HepG2 (cell line): ENCODE measurements around the gene VWA3B. TPM values are rescaled to one million over a fixed set of nuclear protein-coding genes. Genes with fewer than 3 reads are reported as not detected.

Experiments
- ATAC-seq: fragments of 200-7000 bp; cut with Tn5 transposase; 3 replicates; pipeline ENCODE4 v1.9.1; 2020; ENCODE audit warnings: mild to moderate bottlenecking, moderate library complexity
- BruUV-seq: library from RNA; stranded (reverse); fragments of 400-500 nt; replicated peaks from 2 replicates; lab custom pipeline; 2021; lab: Mats Ljungman, UMichigan
- CTCF ChIA-PET: fragments of 300-600 bp; formaldehyde crosslinking; extraction: SDS; loops from one replicate; lab custom pipeline; 2021; ENCODE audit warnings: low total read pairs, inconsistent platforms, low intra/inter-chr PET ratio; lab: Yijun Ruan, JAX
- POLR2A ChIA-PET: fragments of 350-600 bp; sonication (Branson Sonifier 250); formaldehyde crosslinking; loops from one replicate; lab custom pipeline; 2020; ENCODE audit warnings: antibody characterized with exemption, inconsistent platforms; lab: Yijun Ruan, JAX
- DNase-seq: peaks from one replicate; pipeline ENCODE4 v3.0.0-alpha.2; 2015; ENCODE audit warnings: low spot score
- FAIRE-seq: peaks from 3 replicates; lab custom pipeline; 2011; peaks lifted over from hg19 to GRCh38; lab: Jason Lieb, UNC
- H2AFZ ChIP-seq: one replicate; pipeline ENCODE4 v1.6.1; 2011; ENCODE audit warnings: low read length, inconsistent platforms
- H3K27ac ChIP-seq: fragments of 300-600 bp; 3 replicates; pipeline ENCODE4 v1.8.0; 2011; ENCODE audit warnings: mixed run types, mild to moderate bottlenecking, mixed read lengths, low read length, inconsistent platforms; ENCODE audit not compliant: insufficient read depth; ENCODE audit errors: extremely low read length
- H3K27me3 ChIP-seq, 2 experiments: fragments of 200-600 bp in 1 of 2; 2 replicates in 1 of 2; 3 replicates in 1 of 2; pipeline versions ENCODE4 v1.6.0 to v1.8.0; 2011; ENCODE audit warnings: low read length in 2 of 2, mild to moderate bottlenecking in 2 of 2, moderate library complexity in 2 of 2, inconsistent platforms in 1 of 2; ENCODE audit not compliant: insufficient read depth in 2 of 2, control insufficient read depth in 1 of 2
- H3K36me3 ChIP-seq, 2 experiments: fragments of 200-600 bp in 1 of 2; replicated peaks in 1 of 2; 2 replicates in 1 of 2; 3 replicates in 1 of 2; pipeline versions ENCODE4 v1.5.1 to v1.8.0; 2011; ENCODE audit warnings: low read length in 2 of 2, inconsistent platforms in 1 of 2; ENCODE audit not compliant: insufficient read depth in 2 of 2, control insufficient read depth in 1 of 2
- H3K4me1 ChIP-seq: 2 replicates; pipeline ENCODE4 v1.5.1; 2012; ENCODE audit warnings: low read length, inconsistent platforms; ENCODE audit not compliant: insufficient read depth
- H3K4me2 ChIP-seq: 2 replicates; pipeline ENCODE4 v1.6.0; 2011; ENCODE audit warnings: low read depth, low read length, inconsistent platforms
- H3K4me3 ChIP-seq, 3 experiments: fragments of 200-600 bp in 1 of 3; sonication (generic), shearing (Covaris generic) in 1 of 3; replicated peaks in 1 of 3; 2 replicates each; pipeline ENCODE4 v1.5.1; 2011 to 2016; ENCODE audit warnings: low read length in 3 of 3, inconsistent platforms in 2 of 3, low read depth in 2 of 3, mild to moderate bottlenecking in 2 of 3, control low read depth in 1 of 3, mixed read lengths in 1 of 3; ENCODE audit not compliant: insufficient read depth in 1 of 3
- H3K79me2 ChIP-seq: one replicate; pipeline ENCODE4 v1.6.1; 2011; ENCODE audit warnings: low read length, inconsistent platforms; ENCODE audit not compliant: insufficient read depth
- H3K9ac ChIP-seq: 2 replicates; pipeline ENCODE4 v1.6.0; 2011; ENCODE audit warnings: mild to moderate bottlenecking, low read depth, low read length, inconsistent platforms; ENCODE audit not compliant: insufficient read depth
- H3K9me3 ChIP-seq: 2 replicates; pipeline ENCODE4 v1.5.1; 2012; ENCODE audit warnings: mild to moderate bottlenecking, low read length
- H4K20me1 ChIP-seq: 2 replicates; pipeline ENCODE4 v1.6.0; 2011; ENCODE audit warnings: inconsistent platforms, mild to moderate bottlenecking, low read length, moderate library complexity; ENCODE audit not compliant: insufficient read depth
- BCL3 ChIP-seq: sonication (generic); formaldehyde crosslinking; IDR thresholded peaks from 2 replicates; pipeline ENCODE4 v1.5.1; 2020; ENCODE audit warnings: mild to moderate bottlenecking, missing genetic modification reagents, moderate library complexity
- E2F5 ChIP-seq: sonication (generic); formaldehyde crosslinking; conservative IDR thresholded peaks from 2 replicates; pipeline ENCODE4 v1.4.0; 2020; ENCODE audit warnings: missing genetic modification reagents
- FOSL2 ChIP-seq: sonication (generic); formaldehyde crosslinking; IDR thresholded peaks from 2 replicates; pipeline ENCODE4 v1.4.0; 2020; ENCODE audit warnings: missing genetic modification reagents
- JUND ChIP-seq: sonication (generic); formaldehyde crosslinking; IDR thresholded peaks from 2 replicates; pipeline ENCODE4 v1.8.0; 2022; ENCODE audit warnings: mild to moderate bottlenecking, missing genetic modification reagents
- KDM5B ChIP-seq: sonication (generic); formaldehyde crosslinking; IDR thresholded peaks from 2 replicates; pipeline ENCODE4 v1.4.0; 2020; ENCODE audit warnings: missing genetic modification reagents, mild to moderate bottlenecking, borderline replicate concordance
- NFE2L1 ChIP-seq: sonication (generic); formaldehyde crosslinking; IDR thresholded peaks from 2 replicates; pipeline ENCODE4 v1.4.0; 2020; ENCODE audit warnings: missing genetic modification reagents, mild to moderate bottlenecking, borderline replicate concordance
- NR1H2 ChIP-seq: sonication (generic); formaldehyde crosslinking; IDR thresholded peaks from 2 replicates; pipeline ENCODE4 v1.8.1; 2022; ENCODE audit warnings: low read depth, missing genetic modification reagents, borderline replicate concordance
- POGK ChIP-seq: sonication (generic); formaldehyde crosslinking; conservative IDR thresholded peaks from 2 replicates; pipeline ENCODE4 v1.8.0; 2022; ENCODE audit warnings: mild to moderate bottlenecking, moderate library complexity, missing genetic modification reagents
- TRIM24 ChIP-seq: sonication (generic); formaldehyde crosslinking; IDR thresholded peaks from 2 replicates; pipeline ENCODE4 v1.8.0; 2022; ENCODE audit warnings: mild to moderate bottlenecking, missing genetic modification reagents
- YEATS4 ChIP-seq: sonication (generic); formaldehyde crosslinking; IDR thresholded peaks from 2 replicates; pipeline ENCODE4 v1.4.0; 2020; ENCODE audit warnings: missing genetic modification reagents, borderline replicate concordance
- ZBTB20 ChIP-seq: sonication (generic); formaldehyde crosslinking; IDR thresholded peaks from 2 replicates; pipeline ENCODE4 v1.8.1; 2023; ENCODE audit warnings: missing genetic modification reagents, low read depth, mild to moderate bottlenecking, borderline replicate concordance
- ZBTB21 ChIP-seq: sonication (generic); formaldehyde crosslinking; IDR thresholded peaks from 2 replicates; pipeline ENCODE4 v1.4.0; 2020; ENCODE audit warnings: missing genetic modification reagents
- ZFP82 ChIP-seq: sonication (generic); formaldehyde crosslinking; IDR thresholded peaks from 2 replicates; pipeline ENCODE4 v1.5.1; 2020; ENCODE audit warnings: mild to moderate bottlenecking, missing genetic modification reagents, borderline replicate concordance
- ZNF138 ChIP-seq: sonication (generic); formaldehyde crosslinking; IDR thresholded peaks from 2 replicates; pipeline ENCODE4 v1.5.0; 2020; ENCODE audit warnings: mild to moderate bottlenecking, low read depth, missing genetic modification reagents
- ZNF143 ChIP-seq: sonication (generic); formaldehyde crosslinking; IDR thresholded peaks from 2 replicates; pipeline ENCODE4 v1.4.0; 2020; ENCODE audit warnings: missing genetic modification reagents
- ZNF354B ChIP-seq: sonication (generic); formaldehyde crosslinking; IDR thresholded peaks from 2 replicates; pipeline ENCODE4 v1.8.0; 2022; ENCODE audit warnings: mild to moderate bottlenecking, missing genetic modification reagents
- ZNF746 ChIP-seq: sonication (generic); formaldehyde crosslinking; IDR thresholded peaks from 2 replicates; pipeline ENCODE4 v1.8.0; 2022; ENCODE audit warnings: mild to moderate bottlenecking, missing genetic modification reagents
- WGBS: methylation state at CpG from one replicate; pipeline ENCODE4 v1.1.6; 2017; ENCODE audit warnings: low lambda C conversion rate; 5-methylcytosine and 5-hydroxymethylcytosine counted together
- in situ Hi-C: cut with HindIII; loops from 2 replicates; pipeline ENCODE4 v1.10.0; 2017; ENCODE audit warnings: low pct_unique_long_range_greater_than_20kb; ENCODE audit not compliant: extremely low pct_ligation_motif_present
- intact Hi-C: fragments of 100-400 bp; cut with micrococcal nuclease; formaldehyde crosslinking; loops from one replicate; pipeline ENCODE4 v1.10.0; 2022; ENCODE audit not compliant: unreplicated experiment
- polyA plus RNA-seq, 8 experiments: library from polyadenylated mRNA; depleted of rRNA in 3 of 8; stranded (reverse) in 7 of 8; unstranded in 1 of 8; fragments of >200 nt; fragmentation: Illumina TruSeq in 4 of 8; extraction: Trizol in 4 of 8; gene quantifications; 2 replicates each; pipeline versions ENCODE4 v1.2.1 to v1.2.3, GENCODE V29; 2011 to 2016; ENCODE audit warnings: low read depth in 4 of 8, missing spikeins in 1 of 8, mixed read lengths in 1 of 8; ENCODE audit not compliant: insufficient read depth in 1 of 8
- total RNA-seq, 5 experiments: library from RNA; depleted of rRNA; stranded (reverse); fragments of >200 nt; fragmentation: Illumina TruSeq; extraction: Trizol; gene quantifications; 2 replicates each; pipeline ENCODE4 v1.2.3, GENCODE V29; 2016; ENCODE audit warnings: low read depth in 1 of 5
- TF ChIP-seq, protein P1 (sequence below): sonication (generic); formaldehyde crosslinking; IDR thresholded peaks from 2 replicates; pipeline ENCODE4 v1.8.1; 2023; ENCODE audit warnings: missing genetic modification reagents, mild to moderate bottlenecking, borderline replicate concordance

The VWA3B gene
- total and polyA plus RNA-seq, 2 of the 13 experiments (the other 11 are each of a cell fraction or from before 2014, with no cell fraction given): not detected

DNA sequence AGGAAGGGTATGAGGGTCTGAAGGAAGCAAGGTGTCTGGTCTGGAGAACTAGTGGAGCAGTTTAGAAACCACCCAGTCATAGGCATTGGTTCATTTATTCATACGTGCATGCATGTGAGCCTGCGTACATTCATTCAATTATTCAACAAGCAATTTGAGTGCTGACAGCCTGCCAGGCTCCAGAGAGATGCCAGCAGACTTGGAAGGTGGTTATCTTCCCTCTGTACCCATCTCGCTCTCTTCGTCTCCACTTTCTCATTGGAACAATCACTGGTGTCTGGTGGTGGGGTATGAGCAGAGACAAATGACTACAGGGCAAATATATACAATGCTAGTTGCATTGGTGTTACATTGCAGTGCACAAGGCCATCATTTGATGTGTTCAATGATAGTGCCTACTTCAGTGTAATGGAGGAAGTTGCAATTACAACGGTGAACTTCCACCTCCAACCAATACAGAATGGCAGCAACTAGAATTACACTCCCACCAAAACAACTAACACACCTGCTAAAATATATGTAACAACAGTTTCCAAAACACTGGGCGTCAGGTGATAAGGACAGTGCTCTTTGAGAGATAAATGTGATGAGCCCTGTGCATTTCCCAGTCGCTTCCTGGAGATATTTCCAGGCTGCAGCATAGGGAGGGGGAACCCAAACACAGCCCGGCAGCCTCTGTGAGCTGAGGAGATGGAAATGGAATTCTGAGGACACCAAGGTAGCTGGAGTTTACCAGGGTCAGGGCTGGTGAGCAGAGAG, 226.7 kb downstream of the VWA3B start:
- H3K9me3 ChIP-seq: no peaks in the 10 kb centered on the region
- DNase-seq (no peak), ATAC-seq (no peak), FAIRE-seq (no peak)
- H2AFZ ChIP-seq: no peak overlapping the region
- no TSS peak for BruUV-seq
- H3K27ac ChIP-seq: no peak overlapping the region
- POLR2A ChIA-PET: no interaction called here
- in situ Hi-C loops: no loop called here
- no peak for TF ChIP-seq FOSL2
- no peak for TF ChIP-seq ZBTB20 (CRISPR knock-in tag)
- no peak for TF ChIP-seq NFE2L1 (CRISPR knock-in tag)
- no peak for TF ChIP-seq ZNF143 (CRISPR knock-in tag)
- no peak for TF ChIP-seq ZNF354B
- TF ChIP-seq ZBTB21 (CRISPR knock-in tag): no peak
- no peak for TF ChIP-seq ZFP82 (CRISPR knock-in tag)
- TF ChIP-seq BCL3 (CRISPR knock-in tag): no peak
- no peak for TF ChIP-seq POGK
- TF ChIP-seq NR1H2 (CRISPR knock-in tag): no peak
- TF ChIP-seq, protein P1, sequence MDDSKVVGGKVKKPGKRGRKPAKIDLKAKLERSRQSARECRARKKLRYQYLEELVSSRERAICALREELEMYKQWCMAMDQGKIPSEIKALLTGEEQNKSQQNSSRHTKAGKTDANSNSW: no peak
- no peak for TF ChIP-seq TRIM24
- TF ChIP-seq KDM5B (CRISPR knock-in tag): no peak
- TF ChIP-seq E2F5: no peak
- TF ChIP-seq JUND (CRISPR knock-in tag): no peak
- TF ChIP-seq ZNF746 (CRISPR knock-in tag): no peak
- no peak for TF ChIP-seq ZNF138 (CRISPR knock-in tag)
- no peak for TF ChIP-seq YEATS4
- H3K36me3 ChIP-seq: no peaks in the 10 kb centered on the region
- no peaks in the 10 kb centered on the region for H4K20me1 ChIP-seq
- H3K27me3 ChIP-seq: peaks cover 1 to 27% of the 10 kb centered on the region in 2 experiments; a peak in 4 of 5 replicates
- CTCF ChIA-PET: no interaction called here
- 37% methylated on average over 8 of the region's 8 CpGs for WGBS
- intact Hi-C loops: no loop called here
- H3K4me1 ChIP-seq: no peaks in the 10 kb centered on the region
- H3K79me2 ChIP-seq: no peaks in the 10 kb centered on the region
- H3K4me3 ChIP-seq: no peak overlapping the region
- no peak overlapping the region for H3K4me2 ChIP-seq
- no peak overlapping the region for H3K9ac ChIP-seq
